Left cardiac atrium (tissue), 4 donors: Measurements from ENCODE around the gene CPED1. TPM values are rescaled to one million over a fixed set of nuclear protein-coding genes. Genes with fewer than 3 reads are reported as not detected.
"Not testable (repeated sequence)": the region's sequence is repeated elsewhere in the genome, so short reads cannot be mapped to it uniquely, and the experiment has no call there.

ENCODE experiments used
- ATAC-seq, 2 donors: fragments of 200-7000 bp; cut with Tn5 transposase; one replicate each; pipeline ENCODE4 v1.9.1; 2020; ENCODE audit warnings: mild to moderate bottlenecking in 2 of 2, moderate library complexity in 2 of 2
- DNase-seq: peaks from one replicate; pipeline ENCODE4 v3.0.0-alpha.2; 2020
- intact Hi-C, 2 donors: fragments of 100-400 bp; cut with DNase I; formaldehyde crosslinking; loops; one replicate each; pipeline versions ENCODE4 v1.14.1 to v1.15.1; 2022 to 2023
- total RNA-seq, 2 donors: library from RNA; stranded (reverse); fragmentation: NEBNext Ultra II Directional; extraction: Animal tissue kit (Norgen Biotek cat#: 25700); gene quantifications; one replicate each; pipeline ENCODE4 v1.2.1, GENCODE V29; 2021
- donor health status: DM: no; HTN: yes; CAD: no.
- donor health status: DM: no; HTN: yes; CAD: no; lungs with severe emphysema.
- donor health status: DM: yes; HTN: yes; CAD: no.
- donor health status: Dilated cardiomyopathy.

Gene CPED1
- total RNA-seq, 2 donors from 2014 or later = 19.2 to 27.0 TPM

GRCh38 chr7:121276313-121276712, 287.8 kb downstream of the CPED1 start:
- ATAC-seq (no peak), DNase-seq (no peak)
- intact Hi-C loops = no loop called here

- ATAC-seq (no peak), DNase-seq (no peak)
- intact Hi-C loops = no loop called here
Observed at GRCh38 chr7:121278120-121279021, 289.9 kb downstream of the CPED1 start.

GRCh38 chr7:121279060-121279620, 290.6 kb downstream of the CPED1 start:
- ATAC-seq (no peak), DNase-seq (no peak)
- intact Hi-C loops = no loop called here

- intact Hi-C loops = no loop called here
- no peak for ATAC-seq
Observed at GRCh38 chr7:121279822-121280221, 291.3 kb downstream of the CPED1 start.

GRCh38 chr7:121280656-121281055, 292.1 kb downstream of the CPED1 start:
- ATAC-seq = no peak
- no peak for DNase-seq
- intact Hi-C loops = no loop called here

More at GRCh38 chr7:121279822-121280221, 291.3 kb downstream of the CPED1 start:
- no peak for DNase-seq

GRCh38 chr7:121282129-121282528, 293.6 kb downstream of the CPED1 start:
- no peak for ATAC-seq
- no peak for DNase-seq
- intact Hi-C loops = no loop called here

- ATAC-seq (no peak), DNase-seq (no peak)
- intact Hi-C loops = no loop called here
Observed at GRCh38 chr7:121285066-121285667, 296.7 kb downstream of the CPED1 start.

GRCh38 chr7:121286186-121286585, 297.7 kb downstream of the CPED1 start:
- intact Hi-C loops = no loop called here
- ATAC-seq (no peak), DNase-seq (no peak)

GRCh38 chr7:121286742-121287734, 298.5 kb downstream of the CPED1 start:
- DNase-seq = no peak
- intact Hi-C loops = no loop called here
- no peak for ATAC-seq

GRCh38 chr7:121288894-121289293, 300.4 kb downstream of the CPED1 start:
- DNase-seq = no peak
- no peak for ATAC-seq
- intact Hi-C loops = no loop called here

GRCh38 chr7:121289930-121290329, 301.4 kb downstream of the CPED1 start:
- ATAC-seq, DNase-seq, intact Hi-C loops: not testable (repeated sequence)

GRCh38 chr7:121294448-121294992, 306.0 kb downstream of the CPED1 start:
- DNase-seq = no peak

GRCh38 chr7:121297843-121298242, 309.3 kb downstream of the CPED1 start:
- ATAC-seq (no peak), DNase-seq (no peak)
- intact Hi-C loops = no loop called here

More at GRCh38 chr7:121294448-121294992, 306.0 kb downstream of the CPED1 start:
- no peak for ATAC-seq
- intact Hi-C loops = no loop called here

- intact Hi-C loops = no loop called here
- DNase-seq (no peak), ATAC-seq (no peak)
Observed at GRCh38 chr7:121298831-121299239, 310.3 kb downstream of the CPED1 start.

- no peak for ATAC-seq
- intact Hi-C loops = no loop called here
Observed at GRCh38 chr7:121300685-121301420, 312.3 kb downstream of the CPED1 start.

GRCh38 chr7:121301446-121302213, 313.1 kb downstream of the CPED1 start:
- ATAC-seq = no peak
- intact Hi-C loops = no loop called here
- no peak for DNase-seq

More at GRCh38 chr7:121300685-121301420, 312.3 kb downstream of the CPED1 start:
- no peak for DNase-seq

GRCh38 chr7:121302214-121302745, 313.8 kb downstream of the CPED1 start:
- ATAC-seq = no peak
- intact Hi-C loops = no loop called here
- DNase-seq = no peak
